ENCODE data around the gene ROBO2. TPM values are rescaled to one million over a fixed set of nuclear protein-coding genes. Genes with fewer than 3 reads are reported as not detected.

ROBO2 gene
- total and polyA plus RNA-seq, 3 experiments from 2014 or later, result not detected

- no peak overlapping the region for H3K27ac Mint-ChIP-seq
- no peaks in the 10 kb centered on the region for H3K27me3 Mint-ChIP-seq
These were observed 428.1 kb downstream of the ROBO2 start for GRCh38 chr3:77467702-77468625.

GRCh38 chr3:77468626-77469020 lies 428.7 kb downstream of the ROBO2 start:
- Histone ChIP-seq H3K9me3 (ENCODE audit: low read length) (no peaks in the 10 kb centered on the region), H3K27ac (ENCODE audit: low read depth, low read length) (no peak overlapping the region), H3K36me3 (ENCODE audit: insufficient read depth, low read length) (no peaks in the 10 kb centered on the region), H3K4me1 (ENCODE audit: insufficient read depth, low read length) (no peaks in the 10 kb centered on the region), H3K27me3 (ENCODE audit: insufficient read depth, low read length, poor library complexity, severe bottlenecking) (no peaks in the 10 kb centered on the region), H3K4me3 (ENCODE audit: low read length) (no peak overlapping the region)
- Mint-ChIP-seq H3K9me3 (peaks cover 10 to 45% (median 16%) of the 10 kb centered on the region in 5 donors), H3K4me1 (no peaks in the 10 kb centered on the region), H3K27me3 (no peaks in the 10 kb centered on the region), H3K4me3 (no peak overlapping the region), H3K27ac (no peak overlapping the region), H3K36me3 (no peaks in the 10 kb centered on the region)
- DNase-seq, result no peak
- POLR2A ChIA-PET, result no interaction called here
- CTCF ChIA-PET, result no interaction called here

More at GRCh38 chr3:77467702-77468625, 428.1 kb downstream of the ROBO2 start:
- no peaks in the 10 kb centered on the region for H3K27me3 ChIP-seq (ENCODE audit: insufficient read depth, low read length, poor library complexity, severe bottlenecking)
- H3K36me3 ChIP-seq (ENCODE audit: insufficient read depth, low read length), result no peaks in the 10 kb centered on the region
- H3K4me3 ChIP-seq (ENCODE audit: low read length), result no peak overlapping the region
- no peaks in the 10 kb centered on the region for H3K36me3 Mint-ChIP-seq
- no peak overlapping the region for H3K4me3 Mint-ChIP-seq
- no peaks in the 10 kb centered on the region for H3K4me1 Mint-ChIP-seq
- peaks cover 9 to 46% (median 16%) of the 10 kb centered on the region in 5 donors for H3K9me3 Mint-ChIP-seq
- no peak overlapping the region for H3K27ac ChIP-seq (ENCODE audit: low read depth, low read length)
- ChIA-PET CTCF (no interaction called here), POLR2A (no interaction called here)
- H3K9me3 ChIP-seq (ENCODE audit: low read length), result no peaks in the 10 kb centered on the region
- no peaks in the 10 kb centered on the region for H3K4me1 ChIP-seq (ENCODE audit: insufficient read depth, low read length)
- DNase-seq, result no peak

GRCh38 chr3:77475507-77475906 lies 435.6 kb downstream of the ROBO2 start:
- Mint-ChIP-seq H3K9me3 (peaks cover 16 to 32% (median 24%) of the 10 kb centered on the region in 5 donors), H3K27ac (no peak overlapping the region), H3K4me1 (no peaks in the 10 kb centered on the region), H3K27me3 (no peaks in the 10 kb centered on the region), H3K4me3 (no peak overlapping the region), H3K36me3 (no peaks in the 10 kb centered on the region)
- no peak for DNase-seq
- H3K27ac ChIP-seq (ENCODE audit: low read depth, low read length), result no peak overlapping the region
- CTCF ChIA-PET, result no interaction called here
- POLR2A ChIA-PET, result no interaction called here
- no peaks in the 10 kb centered on the region for H3K36me3 ChIP-seq (ENCODE audit: insufficient read depth, low read length)
- H3K4me1 ChIP-seq (ENCODE audit: insufficient read depth, low read length), result no peaks in the 10 kb centered on the region
- no peaks in the 10 kb centered on the region for H3K27me3 ChIP-seq (ENCODE audit: insufficient read depth, low read length, poor library complexity, severe bottlenecking)
- H3K4me3 ChIP-seq (ENCODE audit: low read length), result no peak overlapping the region
- H3K9me3 ChIP-seq (ENCODE audit: low read length), result no peaks in the 10 kb centered on the region

- Mint-ChIP-seq H3K4me3 (no peak overlapping the region), H3K27me3 (no peaks in the 10 kb centered on the region), H3K9me3 (peaks cover 10 to 24% (median 17%) of the 10 kb centered on the region in 5 donors), H3K27ac (no peak overlapping the region), H3K36me3 (no peaks in the 10 kb centered on the region), H3K4me1 (no peaks in the 10 kb centered on the region)
- Histone ChIP-seq H3K4me1 (ENCODE audit: insufficient read depth, low read length) (no peaks in the 10 kb centered on the region), H3K27me3 (ENCODE audit: insufficient read depth, low read length, poor library complexity, severe bottlenecking) (no peaks in the 10 kb centered on the region), H3K27ac (ENCODE audit: low read depth, low read length) (no peak overlapping the region), H3K4me3 (ENCODE audit: low read length) (no peak overlapping the region), H3K9me3 (ENCODE audit: low read length) (no peaks in the 10 kb centered on the region), H3K36me3 (ENCODE audit: insufficient read depth, low read length) (no peaks in the 10 kb centered on the region)
- DNase-seq, result no peak
- ChIA-PET POLR2A (no interaction called here), CTCF (no interaction called here)
These were observed 439.1 kb downstream of the ROBO2 start for GRCh38 chr3:77479021-77479420.

DNA sequence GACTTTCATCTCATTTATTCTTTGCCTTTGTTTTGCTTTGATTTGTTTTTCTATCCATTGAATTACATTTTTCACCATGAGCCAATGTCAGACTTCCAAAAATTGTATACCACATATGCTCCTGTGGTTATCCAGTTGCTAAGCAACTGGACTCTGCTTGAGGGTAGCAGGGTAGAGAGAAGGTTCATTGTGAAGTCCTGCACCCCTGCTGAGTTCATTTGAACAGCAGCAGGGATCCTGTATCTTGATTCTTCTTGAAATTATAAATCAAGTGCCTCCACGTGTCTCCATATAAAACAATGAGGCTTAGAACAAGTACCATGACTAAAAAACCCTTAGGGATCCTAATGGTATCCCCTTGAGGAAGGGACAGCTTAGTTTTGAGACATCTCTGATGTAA lies 449.3 kb downstream of the ROBO2 start:
- Mint-ChIP-seq H3K4me1 (no peaks in the 10 kb centered on the region), H3K27ac (no peak overlapping the region), H3K4me3 (no peak overlapping the region), H3K27me3 (no peaks in the 10 kb centered on the region), H3K9me3 (peaks cover 13 to 47% (median 27%) of the 10 kb centered on the region in 5 donors), H3K36me3 (no peaks in the 10 kb centered on the region)
- no peaks in the 10 kb centered on the region for H3K9me3 ChIP-seq (ENCODE audit: low read length)
- no peak overlapping the region for H3K4me3 ChIP-seq (ENCODE audit: low read length)
- DNase-seq, result no peak
- no peak overlapping the region for H3K27ac ChIP-seq (ENCODE audit: low read depth, low read length)
- ChIA-PET CTCF (no interaction called here), POLR2A (no interaction called here)
- H3K36me3 ChIP-seq (ENCODE audit: insufficient read depth, low read length), result no peaks in the 10 kb centered on the region
- no peaks in the 10 kb centered on the region for H3K27me3 ChIP-seq (ENCODE audit: insufficient read depth, low read length, poor library complexity, severe bottlenecking)
- no peaks in the 10 kb centered on the region for H3K4me1 ChIP-seq (ENCODE audit: insufficient read depth, low read length)

GRCh38 chr3:77491961-77492360 lies 452.1 kb downstream of the ROBO2 start:
- no peak for DNase-seq
- Histone ChIP-seq H3K36me3 (ENCODE audit: insufficient read depth, low read length) (no peaks in the 10 kb centered on the region), H3K4me1 (ENCODE audit: insufficient read depth, low read length) (no peaks in the 10 kb centered on the region), H3K27me3 (ENCODE audit: insufficient read depth, low read length, poor library complexity, severe bottlenecking) (no peaks in the 10 kb centered on the region), H3K27ac (ENCODE audit: low read depth, low read length) (no peak overlapping the region), H3K9me3 (ENCODE audit: low read length) (no peaks in the 10 kb centered on the region), H3K4me3 (ENCODE audit: low read length) (no peak overlapping the region)
- Mint-ChIP-seq H3K4me1 (no peaks in the 10 kb centered on the region), H3K27ac (no peak overlapping the region), H3K36me3 (no peaks in the 10 kb centered on the region), H3K9me3 (peaks cover 10 to 38% (median 15%) of the 10 kb centered on the region in 5 donors), H3K4me3 (no peak overlapping the region), H3K27me3 (no peaks in the 10 kb centered on the region)
- ChIA-PET POLR2A (no interaction called here), CTCF (no interaction called here)

DNA sequence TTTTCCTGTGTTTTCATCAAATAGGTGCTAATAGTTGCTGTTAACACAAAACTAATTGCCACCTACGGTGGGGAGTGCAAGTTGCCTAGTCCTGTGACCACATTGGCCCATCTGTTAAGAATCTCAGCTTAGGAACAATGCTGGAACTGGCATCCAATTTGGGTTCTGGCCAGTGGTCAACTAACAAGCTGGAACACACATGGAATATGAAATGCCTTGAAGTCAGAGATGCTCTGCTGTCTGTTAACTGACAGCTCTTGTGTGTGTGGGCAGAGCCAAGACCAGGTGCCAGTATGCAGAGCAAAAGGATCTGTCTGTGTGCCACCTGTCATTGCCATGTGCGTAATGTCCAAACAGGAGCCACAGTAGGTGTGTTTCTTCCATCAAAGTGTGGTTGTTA lies 460.8 kb downstream of the ROBO2 start:
- no peaks in the 10 kb centered on the region for H3K27me3 ChIP-seq (ENCODE audit: insufficient read depth, low read length, poor library complexity, severe bottlenecking)
- no peaks in the 10 kb centered on the region for H3K9me3 ChIP-seq (ENCODE audit: low read length)
- no peaks in the 10 kb centered on the region for H3K36me3 Mint-ChIP-seq
- no peaks in the 10 kb centered on the region for H3K27me3 Mint-ChIP-seq
- H3K4me3 Mint-ChIP-seq, result no peak overlapping the region
- H3K4me1 ChIP-seq (ENCODE audit: insufficient read depth, low read length), result no peaks in the 10 kb centered on the region
- H3K36me3 ChIP-seq (ENCODE audit: insufficient read depth, low read length), result no peaks in the 10 kb centered on the region
- no peaks in the 10 kb centered on the region for H3K4me1 Mint-ChIP-seq
- POLR2A ChIA-PET, result no interaction called here
- no peak overlapping the region for H3K4me3 ChIP-seq (ENCODE audit: low read length)
- no peak overlapping the region for H3K27ac Mint-ChIP-seq
- no peak overlapping the region for H3K27ac ChIP-seq (ENCODE audit: low read depth, low read length)
- no peak for DNase-seq
- CTCF ChIA-PET, result no interaction called here
- H3K9me3 Mint-ChIP-seq, result peaks cover 0 to 35% (median 4%) of the 10 kb centered on the region in 5 donors

DNA sequence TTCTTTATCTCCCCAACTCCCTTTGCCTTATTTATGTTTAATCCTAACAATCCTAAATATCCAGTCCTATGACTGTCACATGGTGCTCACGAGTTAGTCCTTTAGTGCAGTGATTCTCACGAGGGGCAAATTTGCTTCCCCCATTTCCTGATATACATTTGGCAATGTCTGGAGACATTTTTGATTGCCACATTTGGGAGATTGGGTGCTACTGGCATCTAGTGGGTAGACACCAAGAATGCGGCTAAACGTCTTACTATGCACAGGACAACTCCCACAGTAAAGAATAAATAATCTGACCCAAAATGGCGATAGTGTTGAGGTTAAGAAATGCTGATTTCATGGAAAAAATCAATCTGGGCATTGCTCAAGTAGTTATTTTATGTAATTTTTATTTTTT lies 466.5 kb downstream of the ROBO2 start:
- ChIA-PET CTCF (no interaction called here), POLR2A (no interaction called here)
- H3K4me3 Mint-ChIP-seq, result no peak overlapping the region
- H3K27me3 ChIP-seq (ENCODE audit: insufficient read depth, low read length, poor library complexity, severe bottlenecking), result no peaks in the 10 kb centered on the region
- no peaks in the 10 kb centered on the region for H3K4me1 Mint-ChIP-seq
- no peak overlapping the region for H3K27ac Mint-ChIP-seq
- no peak for DNase-seq
- no peaks in the 10 kb centered on the region for H3K36me3 Mint-ChIP-seq
- H3K9me3 ChIP-seq (ENCODE audit: low read length), result no peaks in the 10 kb centered on the region
- no peaks in the 10 kb centered on the region for H3K27me3 Mint-ChIP-seq
- no peaks in the 10 kb centered on the region for H3K4me1 ChIP-seq (ENCODE audit: insufficient read depth, low read length)
- H3K36me3 ChIP-seq (ENCODE audit: insufficient read depth, low read length), result no peaks in the 10 kb centered on the region
- H3K4me3 ChIP-seq (ENCODE audit: low read length), result no peak overlapping the region
- H3K27ac ChIP-seq (ENCODE audit: low read depth, low read length), result no peak overlapping the region
- H3K9me3 Mint-ChIP-seq, result peaks cover 2 to 33% (median 14%) of the 10 kb centered on the region in 5 donors
